ENCODE data around the gene ERGIC3.
A peak's percentile ranks its signal among the peaks of the same experiment; 100 is the strongest.

Gene ERGIC3

DNA sequence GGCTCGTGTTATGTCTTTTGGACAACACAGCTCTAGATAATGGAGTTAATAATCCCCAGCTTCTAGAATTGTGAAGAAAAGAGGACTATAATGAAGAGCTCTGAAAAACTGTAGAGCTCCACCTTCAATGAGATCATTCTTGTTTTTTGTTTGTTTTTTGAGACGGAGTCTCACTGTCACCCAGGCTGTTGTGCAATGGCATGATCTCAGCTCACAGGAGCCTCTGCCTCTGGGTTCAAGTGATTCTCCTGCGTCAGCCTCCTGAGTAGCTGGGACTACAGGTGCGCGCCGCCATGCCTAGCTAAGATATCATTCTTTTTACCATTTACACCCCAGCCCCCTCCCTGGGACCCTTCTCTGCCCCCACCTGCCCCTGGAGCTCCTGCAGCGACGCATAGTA, 36.6 kb downstream of the ERGIC3 start:
- DNase-seq = no peak
- Mint-ChIP-seq H3K36me3 (ENCODE audit: low read depth) (peaks cover 34% of the 10 kb centered on the region), H3K4me1 (no peaks in the 10 kb centered on the region), H3K27me3 (ENCODE audit: low read depth, poor library complexity) (peaks cover 20% of the 10 kb centered on the region), H3K4me3 (no peak overlapping the region), H3K9me3 (peaks cover 11% of the 10 kb centered on the region), H3K27ac (no peak overlapping the region)
- TF ChIP-seq, protein P1, sequence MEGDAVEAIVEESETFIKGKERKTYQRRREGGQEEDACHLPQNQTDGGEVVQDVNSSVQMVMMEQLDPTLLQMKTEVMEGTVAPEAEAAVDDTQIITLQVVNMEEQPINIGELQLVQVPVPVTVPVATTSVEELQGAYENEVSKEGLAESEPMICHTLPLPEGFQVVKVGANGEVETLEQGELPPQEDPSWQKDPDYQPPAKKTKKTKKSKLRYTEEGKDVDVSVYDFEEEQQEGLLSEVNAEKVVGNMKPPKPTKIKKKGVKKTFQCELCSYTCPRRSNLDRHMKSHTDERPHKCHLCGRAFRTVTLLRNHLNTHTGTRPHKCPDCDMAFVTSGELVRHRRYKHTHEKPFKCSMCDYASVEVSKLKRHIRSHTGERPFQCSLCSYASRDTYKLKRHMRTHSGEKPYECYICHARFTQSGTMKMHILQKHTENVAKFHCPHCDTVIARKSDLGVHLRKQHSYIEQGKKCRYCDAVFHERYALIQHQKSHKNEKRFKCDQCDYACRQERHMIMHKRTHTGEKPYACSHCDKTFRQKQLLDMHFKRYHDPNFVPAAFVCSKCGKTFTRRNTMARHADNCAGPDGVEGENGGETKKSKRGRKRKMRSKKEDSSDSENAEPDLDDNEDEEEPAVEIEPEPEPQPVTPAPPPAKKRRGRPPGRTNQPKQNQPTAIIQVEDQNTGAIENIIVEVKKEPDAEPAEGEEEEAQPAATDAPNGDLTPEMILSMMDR (IDR thresholded peaks at IDR 0.05) = no peak

DNA sequence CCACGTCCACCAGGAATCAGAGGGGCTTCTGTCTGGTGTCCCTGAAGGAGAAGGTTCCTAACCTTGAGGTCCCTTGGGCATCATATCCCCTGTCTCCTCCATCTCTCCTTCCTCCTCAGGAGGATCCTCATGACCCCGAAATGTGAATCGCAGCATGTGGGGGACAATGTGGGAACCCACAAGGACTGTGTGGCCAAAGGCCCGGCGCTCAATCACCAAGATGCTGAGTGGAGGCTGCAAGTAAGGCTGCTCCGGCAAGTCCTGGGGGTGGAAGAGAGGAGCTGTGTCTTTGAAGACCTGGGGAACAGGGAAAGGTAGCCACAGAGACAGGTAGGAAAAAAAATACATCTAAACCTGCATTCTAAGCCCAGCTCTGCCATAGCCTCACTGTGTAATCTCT, 37.3 kb downstream of the ERGIC3 start:
- H3K36me3 Mint-ChIP-seq (ENCODE audit: low read depth) = peaks cover 29% of the 10 kb centered on the region
- H3K4me3 Mint-ChIP-seq = no peak overlapping the region
- peaks cover 16% of the 10 kb centered on the region for H3K27me3 Mint-ChIP-seq (ENCODE audit: low read depth, poor library complexity)
- peaks cover 6% of the 10 kb centered on the region for H3K9me3 Mint-ChIP-seq
- TF ChIP-seq, protein P1 (IDR thresholded peaks at IDR 0.05) = no peak
- H3K4me1 Mint-ChIP-seq = no peaks in the 10 kb centered on the region
- no peak for DNase-seq
- H3K27ac Mint-ChIP-seq = no peak overlapping the region

DNA sequence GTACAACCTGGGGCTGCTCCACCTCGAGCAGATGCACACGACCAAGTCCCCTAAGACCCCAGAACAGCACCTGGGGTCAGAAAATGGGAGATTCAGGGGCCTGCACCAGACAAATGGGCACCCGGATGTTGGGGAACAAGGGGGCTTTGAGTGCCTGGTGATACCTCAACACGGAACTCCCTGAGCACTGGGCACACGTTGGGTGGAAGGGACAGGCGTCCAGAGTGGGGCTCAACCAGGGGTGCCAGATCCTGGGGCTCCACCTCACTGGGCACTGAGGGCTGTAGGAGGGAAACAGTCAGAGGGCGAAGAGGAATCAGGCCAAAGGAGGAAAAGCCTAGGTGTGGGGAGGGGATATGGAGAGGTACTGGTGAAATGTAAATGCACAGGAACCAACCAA, 40.3 kb downstream of the ERGIC3 start:
- Mint-ChIP-seq H3K27ac (peak overlapping the region; percentile 13), H3K27me3 (ENCODE audit: low read depth, poor library complexity) (peaks cover 8% of the 10 kb centered on the region), H3K36me3 (ENCODE audit: low read depth) (peaks cover 20% of the 10 kb centered on the region), H3K4me3 (no peak overlapping the region), H3K9me3 (no peaks in the 10 kb centered on the region), H3K4me1 (no peaks in the 10 kb centered on the region)
- TF ChIP-seq, protein P1 (IDR thresholded peaks at IDR 0.05) = no peak
- DNase-seq = no peak

DNA sequence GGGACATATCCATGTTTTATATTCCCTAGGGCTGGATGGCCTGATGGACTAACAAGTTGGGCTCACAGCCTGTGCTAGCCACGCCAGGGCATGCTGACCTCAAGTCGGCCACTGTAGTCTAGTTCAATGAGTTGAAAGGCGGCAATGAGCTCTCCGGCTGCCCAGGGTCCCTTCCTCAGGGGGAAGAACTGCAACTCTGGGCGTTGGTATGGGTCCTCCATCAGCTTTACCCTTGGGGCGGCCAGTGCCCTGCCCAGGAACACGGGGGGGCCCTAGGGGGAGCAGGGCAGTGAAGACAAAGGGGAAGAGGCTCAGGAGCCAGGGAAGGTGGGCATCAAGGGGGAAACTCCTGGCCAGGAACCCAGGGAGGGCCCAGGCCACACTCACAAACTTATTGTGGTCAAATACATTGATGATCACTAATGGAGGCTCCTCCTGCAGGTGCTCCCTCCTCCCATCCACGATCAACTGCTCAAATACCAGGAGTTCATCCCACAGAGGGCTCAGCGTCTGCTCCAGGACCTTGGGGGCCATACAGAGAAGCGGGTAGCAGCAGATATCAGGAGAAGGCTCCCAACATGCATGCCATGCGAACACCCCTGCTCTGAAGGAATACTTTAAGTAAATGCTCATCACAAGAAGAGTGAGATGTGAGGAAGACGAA, 41.0 kb downstream of the ERGIC3 start:
- Mint-ChIP-seq H3K9me3 (no peaks in the 10 kb centered on the region), H3K4me3 (no peak overlapping the region), H3K27ac (no peak overlapping the region), H3K27me3 (ENCODE audit: low read depth, poor library complexity) (peaks cover 8% of the 10 kb centered on the region), H3K4me1 (no peaks in the 10 kb centered on the region), H3K36me3 (ENCODE audit: low read depth) (peaks cover 20% of the 10 kb centered on the region)
- no peak for DNase-seq
- TF ChIP-seq, protein P1 (IDR thresholded peaks at IDR 0.05) = no peak

DNA sequence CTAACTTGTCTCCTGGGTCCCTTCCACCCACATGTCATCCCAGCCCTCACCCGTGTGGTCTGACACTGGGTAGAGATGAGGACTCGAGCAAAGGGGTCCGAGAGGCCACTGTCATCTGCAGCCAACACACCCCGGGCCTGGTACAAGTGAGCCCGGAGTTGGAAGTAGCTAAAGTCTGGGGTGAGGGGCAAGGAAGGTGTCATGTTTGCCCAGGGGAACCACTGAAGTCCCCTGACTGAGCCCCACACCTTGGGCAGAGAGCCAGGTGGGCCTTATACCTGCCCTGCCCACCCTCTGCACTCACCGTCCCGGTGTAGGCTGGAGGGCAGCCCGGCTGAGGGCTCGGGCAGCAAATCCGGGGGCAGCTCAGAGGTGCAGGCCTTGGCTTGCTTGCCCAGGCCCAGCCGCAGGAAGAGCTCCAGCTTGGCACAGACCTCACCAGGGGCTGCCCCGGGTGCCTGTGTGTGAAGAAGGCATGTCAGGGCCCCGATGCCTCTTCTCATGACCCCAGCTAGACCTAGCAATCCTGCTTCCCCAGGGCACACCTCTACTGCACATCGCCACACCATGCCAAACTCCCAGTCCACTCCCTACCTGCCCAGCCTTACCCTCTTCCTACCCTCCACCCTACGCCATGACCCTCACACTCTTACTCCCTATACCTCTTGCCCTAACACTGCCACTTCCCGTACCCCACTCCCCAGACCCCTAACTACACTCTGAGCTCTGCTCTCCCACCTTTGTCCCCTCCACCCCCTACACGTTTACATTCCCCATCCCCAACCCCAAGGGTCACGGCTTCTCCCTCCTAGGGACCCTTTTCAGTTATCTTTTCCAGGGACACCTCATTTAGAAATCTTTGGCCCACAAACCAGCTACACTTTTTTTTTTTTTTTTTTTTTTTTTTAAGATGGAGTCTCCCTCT, 42.0 kb downstream of the ERGIC3 start:
- TF ChIP-seq, protein P1 (IDR thresholded peaks at IDR 0.05) = no peak
- Mint-ChIP-seq H3K4me3 (no peak overlapping the region), H3K36me3 (ENCODE audit: low read depth) (peaks cover 20% of the 10 kb centered on the region), H3K27ac (no peak overlapping the region), H3K27me3 (ENCODE audit: low read depth, poor library complexity) (peaks cover 8% of the 10 kb centered on the region), H3K4me1 (no peaks in the 10 kb centered on the region), H3K9me3 (no peaks in the 10 kb centered on the region)
- DNase-seq = no peak
